ENCODE measurements around the gene ATP11B. TPM values are rescaled to one million over a fixed set of nuclear protein-coding genes. Genes with fewer than 3 reads are reported as not detected.

The ATP11B gene
- total RNA-seq, 4 donors from 2014 or later: 117 to 219 (median 134) TPM

DNA sequence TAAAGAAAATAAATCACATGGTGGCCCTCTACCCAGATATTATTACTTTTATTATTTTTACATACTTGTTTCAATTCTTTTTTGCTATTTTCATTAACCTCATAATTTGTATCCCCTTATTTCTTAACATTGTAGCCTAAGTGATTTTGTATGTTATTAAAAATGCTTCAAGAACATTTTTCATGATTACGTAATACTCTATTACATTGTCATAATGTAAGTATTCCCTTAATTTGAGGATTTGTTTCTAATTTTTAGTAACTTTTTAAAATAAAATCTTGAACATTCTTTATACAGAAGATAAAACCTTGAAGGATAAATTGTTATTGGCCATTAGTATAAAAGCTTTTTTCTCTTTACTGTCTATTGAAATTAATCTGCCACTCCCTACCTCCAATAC lies 98.1 kb downstream of the ATP11B start:
- 94 to 100% methylated on average over 1 of the region's 1 CpG for WGBS, 2 donors (ENCODE audit: low coverage in 1 of 2)
- in situ Hi-C loops (cut with MboI; ENCODE audit: low pct_ligation_motif_present in 1 of 4, low pct_unique_long_range_greater_than_20kb in 1 of 4, low sequenced_read_pairs in 3 of 4): no loop called here
- Histone ChIP-seq H3K27ac (no peak overlapping the region), H3K9me3 (no peaks in the 10 kb centered on the region), H3K4me3 (no peak overlapping the region), H3K36me3 (peaks cover 0 to 33% (median 16%) of the 10 kb centered on the region in 4 donors), H3K27me3 (no peaks in the 10 kb centered on the region), H3K4me1 (no peaks in the 10 kb centered on the region)
- intact Hi-C loops (cut with DNase I; ENCODE audit: low total_unique reads): no loop called here
- TF ChIP-seq POLR2AphosphoS5 (IDR thresholded peaks at IDR 0.05) (no peak), EP300 (IDR thresholded peaks at IDR 0.05; ENCODE audit: low read depth) (no peak), CTCF (IDR thresholded peaks at IDR 0.05) (no peak), POLR2A (IDR thresholded peaks at IDR 0.05) (no peak)
- no peak for DNase-seq

- peaks cover 0 to 34% (median 18%) of the 10 kb centered on the region in 4 donors for H3K36me3 ChIP-seq
- intact Hi-C loops (cut with DNase I; ENCODE audit: low total_unique reads): no loop called here
- no peaks in the 10 kb centered on the region for H3K9me3 ChIP-seq
- no peaks in the 10 kb centered on the region for H3K27me3 ChIP-seq
- in situ Hi-C loops (cut with MboI; ENCODE audit: low pct_ligation_motif_present in 1 of 4, low pct_unique_long_range_greater_than_20kb in 1 of 4, low sequenced_read_pairs in 3 of 4): no loop called here
- H3K27ac ChIP-seq: no peak overlapping the region
- no peak for DNase-seq
- 87% methylated on average over 4 of the region's 4 CpGs; no CpG with 5 or more reads in 1 of the 2 donors for WGBS, 2 donors (ENCODE audit: low coverage in 1 of 2)
- H3K4me3 ChIP-seq: no peak overlapping the region
- no peak for TF ChIP-seq POLR2A (IDR thresholded peaks at IDR 0.05)
- no peak for TF ChIP-seq CTCF (IDR thresholded peaks at IDR 0.05)
- no peak for TF ChIP-seq EP300 (IDR thresholded peaks at IDR 0.05; ENCODE audit: low read depth)
- TF ChIP-seq POLR2AphosphoS5 (IDR thresholded peaks at IDR 0.05): no peak
- no peaks in the 10 kb centered on the region for H3K4me1 ChIP-seq
These were observed 98.9 kb downstream of the ATP11B start for GRCh38 chr3:182892226-182892625.

- Histone ChIP-seq H3K36me3 (peaks cover 0 to 38% (median 14%) of the 10 kb centered on the region in 4 donors), H3K4me1 (no peaks in the 10 kb centered on the region), H3K4me3 (no peak overlapping the region), H3K27me3 (no peaks in the 10 kb centered on the region), H3K9me3 (no peaks in the 10 kb centered on the region), H3K27ac (no peak overlapping the region)
- no peak for DNase-seq
- in situ Hi-C loops (cut with MboI; ENCODE audit: low pct_ligation_motif_present in 1 of 4, low pct_unique_long_range_greater_than_20kb in 1 of 4, low sequenced_read_pairs in 3 of 4): no loop called here
- 55 to 70% methylated on average over 4 to 8 of the region's 8 CpGs for WGBS, 2 donors (ENCODE audit: low coverage in 1 of 2)
- TF ChIP-seq POLR2AphosphoS5 (IDR thresholded peaks at IDR 0.05) (no peak), EP300 (IDR thresholded peaks at IDR 0.05; ENCODE audit: low read depth) (no peak), POLR2A (IDR thresholded peaks at IDR 0.05) (no peak)
- intact Hi-C loops (cut with DNase I; ENCODE audit: low total_unique reads): no loop called here
These were observed 102.3 kb downstream of the ATP11B start for GRCh38 chr3:182895513-182896112.

DNA sequence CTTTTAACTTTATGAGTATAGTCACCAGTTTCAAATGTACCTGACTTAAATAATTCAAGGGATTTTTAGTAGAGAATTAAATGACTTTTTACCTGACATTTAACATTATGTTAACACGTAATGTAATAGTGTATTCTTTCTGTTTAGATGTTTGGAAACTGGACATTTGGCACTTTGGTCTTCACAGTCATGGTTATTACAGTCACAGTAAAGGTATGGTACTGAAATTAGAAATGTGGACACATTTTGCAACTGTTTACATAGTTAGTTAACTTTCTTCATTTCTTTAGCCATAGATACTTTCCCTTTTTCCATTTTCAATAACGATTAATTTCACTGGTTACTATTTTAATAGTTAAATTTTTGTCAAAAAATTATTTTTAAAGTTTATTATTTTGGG lies 103.2 kb downstream of the ATP11B start:
- no peaks in the 10 kb centered on the region for H3K4me1 ChIP-seq
- TF ChIP-seq POLR2A (IDR thresholded peaks at IDR 0.05): no peak
- TF ChIP-seq POLR2AphosphoS5 (IDR thresholded peaks at IDR 0.05): no peak
- TF ChIP-seq EP300 (IDR thresholded peaks at IDR 0.05; ENCODE audit: low read depth): no peak
- no peak for TF ChIP-seq CTCF (IDR thresholded peaks at IDR 0.05)
- 90 to 96% methylated on average over 2 of the region's 2 CpGs for WGBS, 2 donors (ENCODE audit: low coverage in 1 of 2)
- no peak for DNase-seq
- peaks cover 0 to 38% (median 12%) of the 10 kb centered on the region in 4 donors for H3K36me3 ChIP-seq
- intact Hi-C loops (cut with DNase I; ENCODE audit: low total_unique reads): no loop called here
- in situ Hi-C loops (cut with MboI; ENCODE audit: low pct_ligation_motif_present in 1 of 4, low pct_unique_long_range_greater_than_20kb in 1 of 4, low sequenced_read_pairs in 3 of 4): no loop called here
- no peak overlapping the region for H3K4me3 ChIP-seq
- no peaks in the 10 kb centered on the region for H3K27me3 ChIP-seq
- no peaks in the 10 kb centered on the region for H3K9me3 ChIP-seq
- H3K27ac ChIP-seq: no peak overlapping the region

DNA sequence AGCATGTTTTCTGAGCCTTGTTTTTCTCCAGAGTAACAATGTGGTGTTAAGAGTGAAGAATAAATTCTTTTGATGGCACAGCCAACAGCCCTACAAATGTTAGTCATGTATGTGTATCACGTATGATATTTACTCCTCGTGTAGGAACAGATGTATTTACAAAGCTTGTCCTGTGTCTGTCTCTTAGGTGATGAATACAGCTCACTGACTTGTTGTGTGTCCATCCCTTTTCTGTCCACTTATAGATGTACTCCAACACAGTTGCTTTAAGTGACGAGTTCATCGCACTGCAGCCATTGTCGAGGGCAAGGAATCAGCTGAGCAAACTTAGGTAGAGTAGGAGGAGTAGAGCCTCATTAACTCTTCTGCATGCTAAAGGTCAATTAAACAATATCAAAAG lies 108.9 kb downstream of the ATP11B start:
- Histone ChIP-seq H3K9me3 (no peaks in the 10 kb centered on the region), H3K27ac (no peak overlapping the region), H3K4me1 (no peaks in the 10 kb centered on the region), H3K27me3 (no peaks in the 10 kb centered on the region), H3K36me3 (peaks cover 0 to 37% (median 15%) of the 10 kb centered on the region in 4 donors), H3K4me3 (no peak overlapping the region)
- DNase-seq: no peak
- in situ Hi-C loops (cut with MboI; ENCODE audit: low pct_ligation_motif_present in 1 of 4, low pct_unique_long_range_greater_than_20kb in 1 of 4, low sequenced_read_pairs in 3 of 4) (no loop called here), intact Hi-C loops (cut with DNase I; ENCODE audit: low total_unique reads) (no loop called here)
- WGBS, 2 donors (ENCODE audit: low coverage in 1 of 2): 62 to 88% methylated on average over 2 to 5 of the region's 5 CpGs
- no peak for TF ChIP-seq EP300 (IDR thresholded peaks at IDR 0.05; ENCODE audit: low read depth)
- no peak for TF ChIP-seq POLR2A (IDR thresholded peaks at IDR 0.05)
- TF ChIP-seq CTCF (IDR thresholded peaks at IDR 0.05): no peak
- no peak for TF ChIP-seq POLR2AphosphoS5 (IDR thresholded peaks at IDR 0.05)

Measured in transverse colon (tissue), 4 donors.